ENCODE data around the gene CASZ1. TPM values are rescaled to one million over a fixed set of nuclear protein-coding genes. Genes with fewer than 3 reads are reported as not detected.

The CASZ1 gene
- total RNA-seq, 1 donor from 2014 or later: 26.1 TPM

DNA sequence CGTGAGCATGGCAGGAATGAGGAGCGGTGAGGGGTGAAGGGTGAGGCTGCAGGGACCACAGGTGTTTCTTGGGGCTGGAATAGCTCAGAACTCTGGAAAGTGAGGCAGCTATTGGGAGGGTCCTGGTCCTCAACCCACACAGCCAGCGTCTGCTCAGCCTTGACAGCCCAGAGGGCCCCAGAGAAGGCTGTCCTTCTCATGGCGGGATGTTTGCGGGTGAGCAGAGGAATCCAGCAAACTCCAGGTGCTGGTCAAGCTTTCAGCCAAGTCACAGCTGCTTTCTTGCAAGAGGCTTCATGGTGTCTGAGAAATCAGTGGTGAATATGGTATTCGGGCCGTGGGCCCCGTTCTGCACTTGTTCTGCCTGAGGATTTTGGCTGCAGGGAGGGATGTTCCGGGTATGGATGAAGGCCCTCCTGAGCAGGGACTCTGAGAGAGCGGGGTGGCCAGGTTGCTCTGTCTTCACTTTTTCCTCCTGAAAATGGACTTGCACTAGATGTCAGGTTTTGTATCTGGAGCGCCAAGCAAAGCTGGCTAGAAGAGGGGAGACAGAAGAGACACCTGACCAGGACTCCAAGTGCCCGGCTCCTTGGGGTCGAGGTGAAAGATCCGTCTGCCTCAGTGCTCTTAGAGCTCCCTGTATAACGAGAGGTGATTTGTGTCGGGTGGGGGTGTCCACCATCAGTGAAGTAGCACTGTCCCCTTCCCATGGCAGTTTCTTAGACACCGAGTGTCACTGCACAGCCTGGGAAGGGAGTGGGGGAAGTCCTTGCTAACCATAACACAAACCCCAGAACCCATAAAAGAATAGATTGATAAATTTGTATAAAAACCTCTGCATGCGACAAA, 181.8 kb downstream of the CASZ1 start:
- Histone ChIP-seq H3K9me3 (ENCODE audit: control insufficient read depth in 3 of 3, low read length in 3 of 3) (no peaks in the 10 kb centered on the region), H3K9ac (ENCODE audit: low read depth in 1 of 3, low read length in 3 of 3) (no peak overlapping the region), H3K36me3 (ENCODE audit: control insufficient read depth in 3 of 3, insufficient read depth in 3 of 3, low read length in 3 of 3) (peaks cover 0 to 7% (median 2%) of the 10 kb centered on the region in 3 donors), H3K4me3 (ENCODE audit: low read length in 3 of 3) (no peak overlapping the region), H3K4me1 (ENCODE audit: control insufficient read depth in 3 of 3, insufficient read depth in 3 of 3, low read length in 3 of 3) (peaks cover 0 to 19% (median 14%) of the 10 kb centered on the region in 3 donors), H3K27ac (ENCODE audit: low read depth, low read length) (no peak overlapping the region), H3K27me3 (ENCODE audit: control insufficient read depth in 3 of 3, insufficient read depth in 3 of 3, low read length in 3 of 3) (no peaks in the 10 kb centered on the region)

DNA sequence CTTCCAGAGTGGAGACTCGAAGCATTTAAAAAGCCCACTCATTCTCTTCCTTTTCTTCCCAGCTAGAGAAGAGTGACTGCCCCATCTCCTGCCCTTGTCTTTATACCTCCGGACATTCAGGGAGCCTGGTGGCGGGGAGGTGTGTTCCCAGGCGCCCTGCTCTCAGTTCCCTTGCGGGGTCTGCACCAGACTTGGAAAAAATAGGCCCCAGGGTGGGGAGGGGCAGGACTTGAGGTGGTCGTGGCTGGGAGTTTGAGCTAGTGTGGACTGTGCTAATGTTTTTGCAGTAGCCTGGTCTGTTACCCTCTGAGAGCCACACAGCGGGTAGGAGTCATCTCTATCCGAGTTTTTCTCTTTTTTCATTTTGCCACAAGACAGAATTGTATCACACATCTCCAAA, 182.6 kb downstream of the CASZ1 start:
- H3K9me3 ChIP-seq (ENCODE audit: control insufficient read depth in 3 of 3, low read length in 3 of 3): no peaks in the 10 kb centered on the region
- no peak overlapping the region for H3K27ac ChIP-seq (ENCODE audit: low read depth, low read length)
- no peak overlapping the region for H3K9ac ChIP-seq (ENCODE audit: low read depth in 1 of 3, low read length in 3 of 3)

DNA sequence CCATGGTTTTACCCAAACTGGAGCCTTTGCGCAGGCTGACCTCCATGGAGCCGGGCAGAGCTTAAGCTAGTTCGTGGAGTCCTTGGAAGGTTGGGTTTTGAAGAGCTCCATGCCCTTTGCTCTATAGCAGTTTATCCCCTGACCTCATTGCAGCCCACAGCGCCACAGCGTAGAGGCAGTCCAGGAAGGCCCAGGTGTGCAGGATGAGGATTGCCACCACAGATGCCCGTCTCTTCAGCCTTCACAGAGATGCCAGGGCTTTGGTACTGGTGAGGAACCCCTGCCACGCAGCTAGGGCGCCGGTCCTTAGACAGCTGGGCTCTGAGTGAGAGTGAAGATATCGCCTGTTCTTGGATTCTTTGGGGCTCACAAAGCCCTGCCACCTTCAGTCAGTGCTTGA, 183.1 kb downstream of the CASZ1 start:
- peaks cover 0 to 2% (median under 1%) of the 10 kb centered on the region in 3 donors for H3K36me3 ChIP-seq (ENCODE audit: control insufficient read depth in 3 of 3, insufficient read depth in 3 of 3, low read length in 3 of 3)
- no peaks in the 10 kb centered on the region for H3K9me3 ChIP-seq (ENCODE audit: control insufficient read depth in 3 of 3, low read length in 3 of 3)
- peaks cover 0 to 19% (median 14%) of the 10 kb centered on the region in 3 donors for H3K4me1 ChIP-seq (ENCODE audit: control insufficient read depth in 3 of 3, insufficient read depth in 3 of 3, low read length in 3 of 3)
- no peak overlapping the region for H3K4me3 ChIP-seq (ENCODE audit: low read length in 3 of 3)
- no peaks in the 10 kb centered on the region for H3K27me3 ChIP-seq (ENCODE audit: control insufficient read depth in 3 of 3, insufficient read depth in 3 of 3, low read length in 3 of 3)
- H3K27ac ChIP-seq (ENCODE audit: low read depth, low read length): no peak overlapping the region
- H3K9ac ChIP-seq (ENCODE audit: low read depth in 1 of 3, low read length in 3 of 3): no peak overlapping the region

More for the DNA sequence above, 182.6 kb downstream of the CASZ1 start:
- Histone ChIP-seq H3K4me1 (ENCODE audit: control insufficient read depth in 3 of 3, insufficient read depth in 3 of 3, low read length in 3 of 3) (peaks cover 0 to 19% (median 14%) of the 10 kb centered on the region in 3 donors), H3K27me3 (ENCODE audit: control insufficient read depth in 3 of 3, insufficient read depth in 3 of 3, low read length in 3 of 3) (no peaks in the 10 kb centered on the region), H3K4me3 (ENCODE audit: low read length in 3 of 3) (no peak overlapping the region), H3K36me3 (ENCODE audit: control insufficient read depth in 3 of 3, insufficient read depth in 3 of 3, low read length in 3 of 3) (peaks cover 0 to 5% (median 2%) of the 10 kb centered on the region in 3 donors)

DNA sequence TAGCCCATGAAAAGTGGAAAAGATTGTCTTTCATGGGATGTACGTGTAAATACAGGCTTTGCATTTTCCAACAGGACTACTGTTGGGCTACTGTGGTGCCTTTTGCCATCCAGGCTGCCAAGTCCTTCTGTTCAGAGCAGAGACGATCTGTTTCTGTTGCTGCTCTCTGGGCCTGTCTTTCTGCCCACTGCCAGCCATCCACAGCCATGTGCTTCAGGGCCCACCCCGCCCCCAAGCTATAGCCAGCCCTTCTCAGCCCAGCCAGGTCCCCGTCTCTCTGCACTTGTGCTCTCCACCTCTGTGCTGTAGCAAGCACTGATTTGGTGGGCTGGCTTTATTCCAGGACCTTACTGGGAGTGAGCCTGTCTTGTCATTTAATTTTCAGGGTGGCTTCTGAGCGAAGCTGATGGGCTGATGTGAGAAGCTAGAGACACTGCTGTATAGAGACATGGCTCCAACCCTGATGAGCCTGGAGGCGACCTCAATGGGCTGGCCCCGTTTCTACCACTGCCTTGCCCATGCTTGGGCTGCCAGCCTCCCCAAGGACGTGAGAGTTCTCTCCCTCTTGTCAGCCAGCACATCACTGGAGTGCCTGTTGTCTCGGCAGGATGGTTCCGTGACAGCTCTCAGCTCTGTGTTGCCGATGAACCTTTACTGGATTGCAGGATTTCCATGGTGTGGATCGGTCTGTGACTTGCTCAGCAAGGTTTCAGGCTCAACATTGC, 183.8 kb downstream of the CASZ1 start:
- H3K9me3 ChIP-seq (ENCODE audit: control insufficient read depth in 3 of 3, low read length in 3 of 3): no peaks in the 10 kb centered on the region
- H3K36me3 ChIP-seq (ENCODE audit: control insufficient read depth in 3 of 3, insufficient read depth in 3 of 3, low read length in 3 of 3): no peaks in the 10 kb centered on the region
- no peak overlapping the region for H3K9ac ChIP-seq (ENCODE audit: low read depth in 1 of 3, low read length in 3 of 3)
- H3K4me1 ChIP-seq (ENCODE audit: control insufficient read depth in 3 of 3, insufficient read depth in 3 of 3, low read length in 3 of 3): peaks cover 0 to 19% (median 14%) of the 10 kb centered on the region in 3 donors
- peak overlapping the region; percentile 44 for H3K27ac ChIP-seq (ENCODE audit: low read depth, low read length)
- no peaks in the 10 kb centered on the region for H3K27me3 ChIP-seq (ENCODE audit: control insufficient read depth in 3 of 3, insufficient read depth in 3 of 3, low read length in 3 of 3)
- H3K4me3 ChIP-seq (ENCODE audit: low read length in 3 of 3): no peak overlapping the region

DNA sequence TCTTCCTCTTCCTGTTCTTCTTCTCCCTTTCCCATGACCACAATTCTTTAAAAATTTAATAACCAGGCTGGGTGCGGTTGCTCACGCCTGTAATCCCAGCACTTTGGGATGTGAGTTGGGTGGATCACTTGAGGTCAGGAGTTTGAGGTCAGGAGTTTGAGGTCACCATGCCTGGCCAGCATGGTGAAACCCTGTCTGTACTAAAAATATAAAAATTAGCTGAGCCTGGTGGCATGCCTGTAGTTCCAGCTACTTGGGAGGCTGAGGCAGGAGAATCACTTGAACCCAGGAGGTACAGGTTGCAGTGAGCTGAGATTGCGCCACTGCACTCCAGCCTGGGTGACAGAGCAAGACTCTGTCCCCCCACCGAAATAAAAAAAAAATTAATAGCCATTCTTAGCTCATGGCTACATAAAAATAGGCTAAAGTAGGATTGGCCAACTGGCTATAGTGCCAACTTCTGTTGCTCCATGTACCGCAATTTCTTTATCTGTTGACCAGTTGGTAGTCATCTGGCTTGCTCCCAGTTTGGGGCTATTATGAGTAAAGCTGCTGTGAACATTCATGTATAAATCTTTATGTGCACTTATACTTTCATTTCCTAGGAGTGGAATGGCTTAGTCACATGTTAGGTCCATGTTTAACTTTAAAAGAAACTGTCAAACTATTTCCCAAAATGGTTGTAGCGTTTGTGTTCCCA, 185.4 kb downstream of the CASZ1 start:
- H3K4me1 ChIP-seq (ENCODE audit: control insufficient read depth in 3 of 3, insufficient read depth in 3 of 3, low read length in 3 of 3): peaks cover 0 to 19% (median 14%) of the 10 kb centered on the region in 3 donors
- H3K4me3 ChIP-seq (ENCODE audit: low read length in 3 of 3): no peak overlapping the region
- H3K27me3 ChIP-seq (ENCODE audit: control insufficient read depth in 3 of 3, insufficient read depth in 3 of 3, low read length in 3 of 3): no peaks in the 10 kb centered on the region
- no peaks in the 10 kb centered on the region for H3K36me3 ChIP-seq (ENCODE audit: control insufficient read depth in 3 of 3, insufficient read depth in 3 of 3, low read length in 3 of 3)
- no peaks in the 10 kb centered on the region for H3K9me3 ChIP-seq (ENCODE audit: control insufficient read depth in 3 of 3, low read length in 3 of 3)
- no peak overlapping the region for H3K9ac ChIP-seq (ENCODE audit: low read depth in 1 of 3, low read length in 3 of 3)
- H3K27ac ChIP-seq (ENCODE audit: low read depth, low read length): peak overlapping the region; percentile 22

DNA sequence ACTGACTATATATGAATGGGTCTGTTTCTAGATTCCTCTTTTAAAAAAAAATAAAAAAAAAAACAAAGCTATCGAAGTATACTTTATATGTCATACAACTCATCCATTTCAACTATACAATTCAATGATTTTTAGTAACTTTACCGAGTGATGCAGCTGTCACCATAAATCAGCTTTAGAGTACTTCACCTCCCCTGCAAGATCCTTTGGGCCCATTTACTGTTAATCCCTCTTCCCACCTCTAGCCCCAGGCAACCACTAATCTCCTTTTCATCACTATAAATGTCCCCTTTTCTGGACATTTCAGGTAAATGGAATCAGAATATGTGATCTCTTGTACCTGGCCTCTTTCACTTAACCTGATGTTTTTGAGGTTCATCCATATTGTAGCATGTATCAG, 187.8 kb downstream of the CASZ1 start:
- peaks cover 0 to 19% (median 14%) of the 10 kb centered on the region in 3 donors for H3K4me1 ChIP-seq (ENCODE audit: control insufficient read depth in 3 of 3, insufficient read depth in 3 of 3, low read length in 3 of 3)
- H3K9ac ChIP-seq (ENCODE audit: low read depth in 1 of 3, low read length in 3 of 3): no peak overlapping the region
- H3K9me3 ChIP-seq (ENCODE audit: control insufficient read depth in 3 of 3, low read length in 3 of 3): no peaks in the 10 kb centered on the region
- H3K27ac ChIP-seq (ENCODE audit: low read depth, low read length): no peak overlapping the region
- H3K4me3 ChIP-seq (ENCODE audit: low read length in 3 of 3): no peak overlapping the region
- H3K27me3 ChIP-seq (ENCODE audit: control insufficient read depth in 3 of 3, insufficient read depth in 3 of 3, low read length in 3 of 3): no peaks in the 10 kb centered on the region
- H3K36me3 ChIP-seq (ENCODE audit: control insufficient read depth in 3 of 3, insufficient read depth in 3 of 3, low read length in 3 of 3): no peaks in the 10 kb centered on the region

DNA sequence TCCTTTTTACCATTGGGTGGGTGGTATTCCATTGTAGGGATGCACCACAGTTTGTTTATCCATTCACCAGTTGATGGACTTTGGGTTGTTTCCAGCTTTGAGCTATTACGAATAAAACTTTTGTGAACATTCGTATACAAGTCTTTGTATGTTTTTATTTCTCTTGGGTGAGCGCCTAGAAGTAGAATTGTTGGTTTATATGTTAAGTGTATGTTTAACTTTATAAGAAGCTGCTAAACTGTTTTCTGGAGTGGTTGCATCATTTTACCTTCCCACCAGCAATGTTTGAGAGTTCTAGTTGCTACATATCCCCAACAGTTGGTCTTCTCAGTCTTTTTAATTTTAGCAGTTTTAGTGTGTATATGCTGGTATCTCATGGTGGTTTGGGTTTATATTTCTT, 189.2 kb downstream of the CASZ1 start:
- H3K9me3 ChIP-seq (ENCODE audit: control insufficient read depth in 3 of 3, low read length in 3 of 3): no peaks in the 10 kb centered on the region

DNA sequence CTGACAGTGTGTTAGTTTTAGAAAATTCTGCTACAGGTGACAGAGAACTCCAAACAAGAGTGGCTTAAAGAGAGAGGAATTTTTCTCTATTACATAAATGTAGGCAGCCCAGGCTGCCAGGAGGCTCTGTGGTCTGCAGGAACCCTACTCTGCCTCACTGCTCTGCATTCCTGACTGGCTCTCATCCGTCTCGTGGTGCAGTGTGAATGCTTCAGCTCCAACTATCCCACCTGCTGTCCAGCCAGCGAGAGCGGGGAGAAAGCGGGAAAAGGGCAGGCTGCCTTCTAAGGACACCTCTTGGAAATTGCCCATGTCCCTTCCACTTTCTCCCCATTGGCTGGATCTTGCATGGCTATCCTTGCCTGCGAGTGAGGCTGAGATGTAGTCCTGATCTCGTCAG, 190.4 kb downstream of the CASZ1 start:
- Histone ChIP-seq H3K36me3 (ENCODE audit: control insufficient read depth in 3 of 3, insufficient read depth in 3 of 3, low read length in 3 of 3) (no peaks in the 10 kb centered on the region), H3K27ac (ENCODE audit: low read depth, low read length) (no peak overlapping the region), H3K27me3 (ENCODE audit: control insufficient read depth in 3 of 3, insufficient read depth in 3 of 3, low read length in 3 of 3) (no peaks in the 10 kb centered on the region), H3K9ac (ENCODE audit: low read depth in 1 of 3, low read length in 3 of 3) (no peak overlapping the region), H3K4me3 (ENCODE audit: low read length in 3 of 3) (no peak overlapping the region), H3K9me3 (ENCODE audit: control insufficient read depth in 3 of 3, low read length in 3 of 3) (no peaks in the 10 kb centered on the region), H3K4me1 (ENCODE audit: control insufficient read depth in 3 of 3, insufficient read depth in 3 of 3, low read length in 3 of 3) (peaks cover 0 to 6% (median 4%) of the 10 kb centered on the region in 3 donors)

More for the DNA sequence above, 189.2 kb downstream of the CASZ1 start:
- Histone ChIP-seq H3K4me3 (ENCODE audit: low read length in 3 of 3) (no peak overlapping the region), H3K9ac (ENCODE audit: low read depth in 1 of 3, low read length in 3 of 3) (no peak overlapping the region), H3K36me3 (ENCODE audit: control insufficient read depth in 3 of 3, insufficient read depth in 3 of 3, low read length in 3 of 3) (no peaks in the 10 kb centered on the region), H3K27ac (ENCODE audit: low read depth, low read length) (no peak overlapping the region), H3K4me1 (ENCODE audit: control insufficient read depth in 3 of 3, insufficient read depth in 3 of 3, low read length in 3 of 3) (peaks cover 0 to 13% (median 5%) of the 10 kb centered on the region in 3 donors), H3K27me3 (ENCODE audit: control insufficient read depth in 3 of 3, insufficient read depth in 3 of 3, low read length in 3 of 3) (no peaks in the 10 kb centered on the region)

DNA sequence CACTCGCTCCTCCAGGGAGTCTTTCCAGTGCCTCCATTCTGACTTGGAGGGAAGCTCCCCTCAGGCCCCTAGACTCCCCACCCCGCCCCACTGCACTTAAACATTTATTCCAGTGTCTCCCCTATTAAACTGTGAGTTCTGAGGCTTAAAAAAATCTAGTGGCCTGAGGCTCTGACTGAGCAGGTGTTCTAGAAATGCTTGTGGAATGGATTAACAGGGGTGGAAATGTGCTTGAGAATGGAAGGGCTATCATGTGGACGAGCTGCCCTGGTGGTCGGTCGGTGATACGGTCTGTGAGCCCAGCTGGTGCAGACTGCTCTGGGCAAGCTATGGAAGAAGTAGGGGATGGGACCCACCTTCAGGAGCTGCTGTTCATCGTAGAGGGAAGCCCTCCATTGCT, 191.5 kb downstream of the CASZ1 start:
- no peaks in the 10 kb centered on the region for H3K9me3 ChIP-seq (ENCODE audit: control insufficient read depth in 3 of 3, low read length in 3 of 3)
- H3K36me3 ChIP-seq (ENCODE audit: control insufficient read depth in 3 of 3, insufficient read depth in 3 of 3, low read length in 3 of 3): no peaks in the 10 kb centered on the region
- no peak overlapping the region for H3K4me3 ChIP-seq (ENCODE audit: low read length in 3 of 3)
- no peak overlapping the region for H3K9ac ChIP-seq (ENCODE audit: low read depth in 1 of 3, low read length in 3 of 3)
- no peaks in the 10 kb centered on the region for H3K4me1 ChIP-seq (ENCODE audit: control insufficient read depth in 3 of 3, insufficient read depth in 3 of 3, low read length in 3 of 3)
- no peak overlapping the region for H3K27ac ChIP-seq (ENCODE audit: low read depth, low read length)
- H3K27me3 ChIP-seq (ENCODE audit: control insufficient read depth in 3 of 3, insufficient read depth in 3 of 3, low read length in 3 of 3): no peaks in the 10 kb centered on the region
